ENCODE measurements around the gene HNF1A. TPM values are rescaled to one million over a fixed set of nuclear protein-coding genes. Genes with fewer than 3 reads are reported as not detected.

The HNF1A gene
- total RNA-seq, 2 donors from 2014 or later: 0.24 to 0.42 TPM

DNA sequence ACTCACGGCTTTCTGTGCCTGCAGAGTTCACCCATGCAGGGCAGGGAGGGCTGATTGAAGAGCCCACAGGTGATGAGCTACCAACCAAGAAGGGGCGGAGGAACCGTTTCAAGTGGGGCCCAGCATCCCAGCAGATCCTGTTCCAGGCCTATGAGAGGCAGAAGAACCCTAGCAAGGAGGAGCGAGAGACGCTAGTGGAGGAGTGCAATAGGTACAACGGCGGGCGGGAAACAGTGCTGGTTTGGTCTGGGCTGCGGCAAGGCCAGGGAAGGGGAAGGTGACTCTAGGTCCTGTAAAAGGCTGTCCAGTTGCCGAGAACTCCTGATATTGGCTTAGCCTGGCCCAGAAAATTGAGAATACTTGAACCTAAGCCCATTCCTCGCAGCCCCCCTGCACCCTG is 15.2 kb downstream of the HNF1A start:
- H3K9me3 Mint-ChIP-seq: no peaks in the 10 kb centered on the region
- no peak overlapping the region for H3K27ac Mint-ChIP-seq
- no peak for DNase-seq
- H3K36me3 ChIP-seq (ENCODE audit: control insufficient read depth, insufficient read depth, low read length): no peaks in the 10 kb centered on the region
- H3K36me3 Mint-ChIP-seq (ENCODE audit: low read depth): no peaks in the 10 kb centered on the region
- TF ChIP-seq, protein P1, sequence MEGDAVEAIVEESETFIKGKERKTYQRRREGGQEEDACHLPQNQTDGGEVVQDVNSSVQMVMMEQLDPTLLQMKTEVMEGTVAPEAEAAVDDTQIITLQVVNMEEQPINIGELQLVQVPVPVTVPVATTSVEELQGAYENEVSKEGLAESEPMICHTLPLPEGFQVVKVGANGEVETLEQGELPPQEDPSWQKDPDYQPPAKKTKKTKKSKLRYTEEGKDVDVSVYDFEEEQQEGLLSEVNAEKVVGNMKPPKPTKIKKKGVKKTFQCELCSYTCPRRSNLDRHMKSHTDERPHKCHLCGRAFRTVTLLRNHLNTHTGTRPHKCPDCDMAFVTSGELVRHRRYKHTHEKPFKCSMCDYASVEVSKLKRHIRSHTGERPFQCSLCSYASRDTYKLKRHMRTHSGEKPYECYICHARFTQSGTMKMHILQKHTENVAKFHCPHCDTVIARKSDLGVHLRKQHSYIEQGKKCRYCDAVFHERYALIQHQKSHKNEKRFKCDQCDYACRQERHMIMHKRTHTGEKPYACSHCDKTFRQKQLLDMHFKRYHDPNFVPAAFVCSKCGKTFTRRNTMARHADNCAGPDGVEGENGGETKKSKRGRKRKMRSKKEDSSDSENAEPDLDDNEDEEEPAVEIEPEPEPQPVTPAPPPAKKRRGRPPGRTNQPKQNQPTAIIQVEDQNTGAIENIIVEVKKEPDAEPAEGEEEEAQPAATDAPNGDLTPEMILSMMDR (conservative IDR thresholded peaks at IDR 0.05): no peak
- H3K9me3 ChIP-seq (ENCODE audit: control insufficient read depth, low read length): no peaks in the 10 kb centered on the region
- H3K27me3 Mint-ChIP-seq (ENCODE audit: insufficient read depth): peaks cover 16% of the 10 kb centered on the region
- H3K9ac ChIP-seq (ENCODE audit: extremely low read depth, low read length, poor library complexity, severe bottlenecking): no peak overlapping the region
- no peak overlapping the region for H3K4me3 Mint-ChIP-seq
- WGBS, 2 experiments (ENCODE audit: insufficient coverage in 1 of 2, insufficient read length in 1 of 2): 91 to 93% methylated on average over 10 to 11 of the region's 11 CpGs
- peaks cover 7% of the 10 kb centered on the region for H3K27me3 ChIP-seq (ENCODE audit: control insufficient read depth, insufficient read depth, low read length, poor library complexity, severe bottlenecking)
- no peaks in the 10 kb centered on the region for H3K4me1 ChIP-seq (ENCODE audit: control insufficient read depth, insufficient read depth, low read length)
- peaks cover 4% of the 10 kb centered on the region for H3K4me1 Mint-ChIP-seq
- no peak overlapping the region for H3K4me3 ChIP-seq (ENCODE audit: low read length)
- no peak overlapping the region for H3K27ac ChIP-seq (ENCODE audit: low read depth, low read length)

DNA sequence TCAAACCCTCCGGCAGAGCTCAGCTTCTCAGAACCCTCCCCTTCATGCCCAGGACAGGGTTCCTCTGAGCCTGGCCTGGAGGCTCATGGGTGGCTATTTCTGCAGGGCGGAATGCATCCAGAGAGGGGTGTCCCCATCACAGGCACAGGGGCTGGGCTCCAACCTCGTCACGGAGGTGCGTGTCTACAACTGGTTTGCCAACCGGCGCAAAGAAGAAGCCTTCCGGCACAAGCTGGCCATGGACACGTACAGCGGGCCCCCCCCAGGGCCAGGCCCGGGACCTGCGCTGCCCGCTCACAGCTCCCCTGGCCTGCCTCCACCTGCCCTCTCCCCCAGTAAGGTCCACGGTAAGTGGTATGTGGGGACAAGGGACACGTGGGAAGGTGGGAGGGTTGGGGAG is 15.7 kb downstream of the HNF1A start:
- WGBS, 2 experiments (ENCODE audit: insufficient coverage in 1 of 2, insufficient read length in 1 of 2): 94 to 96% methylated on average over 5 to 15 of the region's 15 CpGs
- Histone ChIP-seq H3K9me3 (ENCODE audit: control insufficient read depth, low read length) (no peaks in the 10 kb centered on the region), H3K27ac (ENCODE audit: low read depth, low read length) (no peak overlapping the region), H3K4me1 (ENCODE audit: control insufficient read depth, insufficient read depth, low read length) (no peaks in the 10 kb centered on the region), H3K36me3 (ENCODE audit: control insufficient read depth, insufficient read depth, low read length) (no peaks in the 10 kb centered on the region), H3K4me3 (ENCODE audit: low read length) (no peak overlapping the region), H3K9ac (ENCODE audit: extremely low read depth, low read length, poor library complexity, severe bottlenecking) (no peak overlapping the region), H3K27me3 (ENCODE audit: control insufficient read depth, insufficient read depth, low read length, poor library complexity, severe bottlenecking) (peaks cover 7% of the 10 kb centered on the region)
- no peaks in the 10 kb centered on the region for H3K9me3 Mint-ChIP-seq
- TF ChIP-seq, protein P1 (conservative IDR thresholded peaks at IDR 0.05): no peak
- no peak for DNase-seq
- peaks cover 5% of the 10 kb centered on the region for H3K4me1 Mint-ChIP-seq
- peaks cover 16% of the 10 kb centered on the region for H3K27me3 Mint-ChIP-seq (ENCODE audit: insufficient read depth)
- no peak overlapping the region for H3K4me3 Mint-ChIP-seq
- H3K27ac Mint-ChIP-seq: no peak overlapping the region
- no peaks in the 10 kb centered on the region for H3K36me3 Mint-ChIP-seq (ENCODE audit: low read depth)

DNA sequence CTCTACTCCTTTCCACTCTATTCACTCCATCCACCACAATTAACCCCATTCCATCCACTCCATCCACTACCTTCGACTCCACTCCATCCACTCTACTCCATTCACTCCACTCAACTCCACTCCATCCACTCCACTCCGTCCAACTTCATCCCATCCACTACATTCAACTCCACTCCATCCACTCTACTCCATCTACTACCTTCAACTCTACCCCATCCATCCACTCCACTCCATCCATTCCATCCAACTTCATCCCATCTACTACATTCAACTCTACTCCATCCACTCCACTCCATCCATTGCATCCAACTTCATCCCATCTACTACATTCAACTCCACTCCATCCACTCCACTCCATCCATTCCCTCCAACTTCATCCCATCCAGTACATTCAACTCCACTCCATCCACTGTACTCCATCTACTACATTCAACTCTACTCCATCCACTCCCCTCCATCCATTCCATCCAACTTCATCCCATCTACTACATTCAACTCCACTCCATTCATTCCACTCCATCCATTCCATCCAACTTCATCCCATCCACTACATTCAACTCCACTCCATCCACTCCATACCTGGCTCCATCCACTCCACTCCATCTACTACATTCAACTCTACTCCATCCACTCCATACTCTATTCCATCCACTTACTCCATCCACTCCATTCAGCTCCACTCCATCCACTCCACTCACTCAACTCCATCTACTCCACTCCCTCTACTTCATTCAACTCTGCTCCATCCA is 16.4 kb downstream of the HNF1A start:
- Histone ChIP-seq H3K9ac (ENCODE audit: extremely low read depth, low read length, poor library complexity, severe bottlenecking) (no peak overlapping the region), H3K9me3 (ENCODE audit: control insufficient read depth, low read length) (no peaks in the 10 kb centered on the region), H3K4me3 (ENCODE audit: low read length) (no peak overlapping the region), H3K27me3 (ENCODE audit: control insufficient read depth, insufficient read depth, low read length, poor library complexity, severe bottlenecking) (peaks cover 7% of the 10 kb centered on the region), H3K36me3 (ENCODE audit: control insufficient read depth, insufficient read depth, low read length) (no peaks in the 10 kb centered on the region), H3K4me1 (ENCODE audit: control insufficient read depth, insufficient read depth, low read length) (peaks cover 2% of the 10 kb centered on the region), H3K27ac (ENCODE audit: low read depth, low read length) (no peak overlapping the region)
- Mint-ChIP-seq H3K4me1 (peaks cover 7% of the 10 kb centered on the region), H3K4me3 (no peak overlapping the region), H3K27me3 (ENCODE audit: insufficient read depth) (peaks cover 16% of the 10 kb centered on the region), H3K36me3 (ENCODE audit: low read depth) (no peaks in the 10 kb centered on the region), H3K9me3 (no peaks in the 10 kb centered on the region), H3K27ac (no peak overlapping the region)
- 83 to 92% methylated on average over 2 of the region's 2 CpGs for WGBS, 2 experiments (ENCODE audit: insufficient coverage in 1 of 2, insufficient read length in 1 of 2)
- TF ChIP-seq, protein P1 (conservative IDR thresholded peaks at IDR 0.05): no peak
- no peak for DNase-seq

Measured in endodermal cell (in vitro differentiated cells).